GM21786 (cell line): ENCODE data around the gene ZCCHC4.

Experiments
- ATAC-seq: cut with Tn5 transposase; IDR thresholded peaks from one replicate; pipeline ENCODE4 v1.9.1; 2021; ENCODE audit not compliant: unreplicated experiment

The ZCCHC4 gene

DNA sequence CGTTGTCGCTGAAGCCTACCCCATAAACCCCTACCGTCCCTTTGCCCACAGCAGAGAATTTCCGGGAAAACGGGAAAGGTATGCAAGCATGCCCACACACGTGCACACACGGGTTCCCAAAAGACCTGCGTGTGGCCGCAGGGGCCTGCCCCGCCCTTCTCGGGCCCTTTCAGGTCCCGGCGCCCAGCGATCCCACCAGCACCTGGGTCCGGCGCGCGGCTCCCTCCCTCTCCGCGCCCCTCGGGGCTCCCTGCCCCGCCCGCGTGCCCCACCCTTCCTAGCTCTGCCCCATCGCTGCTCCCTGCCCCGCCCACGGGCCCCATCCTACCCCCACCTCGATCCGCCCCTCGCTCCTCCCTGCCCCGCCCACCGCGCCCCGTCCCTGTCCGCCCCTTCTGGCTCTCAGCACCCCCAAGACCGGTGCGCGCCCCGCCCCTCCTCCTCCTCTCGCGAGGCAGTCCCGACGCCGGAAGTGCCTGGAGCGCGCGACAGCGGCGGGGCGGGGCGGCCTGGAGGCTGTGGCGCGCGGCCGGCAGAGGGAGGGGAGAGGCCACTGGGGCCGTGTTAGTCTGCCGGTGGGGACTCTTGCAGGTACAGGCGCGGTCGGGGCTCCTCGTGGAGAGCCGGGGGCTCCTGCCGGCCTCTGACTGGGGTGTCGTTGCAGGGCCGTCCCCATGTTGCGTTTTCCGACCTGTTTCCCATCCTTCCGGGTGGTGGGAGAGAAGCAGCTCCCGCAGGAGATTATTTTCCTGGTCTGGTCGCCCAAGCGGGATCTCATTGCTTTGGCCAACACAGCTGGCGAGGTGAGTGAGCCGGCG lies 64.4 kb downstream of the ZCCHC4 start, which contains the start of gene ANAPC4:
ANAPC4 (plus strand) TSS at position 510 of the 818 bp plus-strand sequence; CDS start at position 675, 165 bp downstream.
- ATAC-seq, result peak; percentile 95

- ATAC-seq, result no peak
These were observed 65.2 kb downstream of the ZCCHC4 start for GRCh38 chr4:25377572-25378436.

- no peak for ATAC-seq
These were observed 65.8 kb downstream of the ZCCHC4 start for GRCh38 chr4:25378437-25378743.

DNA sequence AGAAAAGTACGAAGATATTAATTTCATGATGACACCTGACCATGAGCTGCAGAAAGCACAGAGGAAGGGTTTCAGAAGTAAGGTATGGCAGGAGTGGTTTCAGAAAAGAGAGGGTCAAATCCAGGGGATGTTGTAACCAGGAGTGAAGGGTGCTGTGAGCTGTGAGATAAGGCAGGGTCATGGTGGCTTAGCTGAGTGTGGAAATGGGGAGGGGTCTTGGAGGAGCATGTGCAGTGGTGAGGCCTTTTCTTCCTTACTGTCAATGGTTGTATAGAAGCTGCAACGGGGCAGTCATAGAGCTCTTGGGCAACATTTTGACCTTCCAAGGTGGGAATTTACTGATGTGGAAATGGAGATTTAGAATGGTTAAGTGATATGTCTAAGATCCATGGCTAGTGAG lies 67.0 kb downstream of the ZCCHC4 start:
- no peak for ATAC-seq

DNA sequence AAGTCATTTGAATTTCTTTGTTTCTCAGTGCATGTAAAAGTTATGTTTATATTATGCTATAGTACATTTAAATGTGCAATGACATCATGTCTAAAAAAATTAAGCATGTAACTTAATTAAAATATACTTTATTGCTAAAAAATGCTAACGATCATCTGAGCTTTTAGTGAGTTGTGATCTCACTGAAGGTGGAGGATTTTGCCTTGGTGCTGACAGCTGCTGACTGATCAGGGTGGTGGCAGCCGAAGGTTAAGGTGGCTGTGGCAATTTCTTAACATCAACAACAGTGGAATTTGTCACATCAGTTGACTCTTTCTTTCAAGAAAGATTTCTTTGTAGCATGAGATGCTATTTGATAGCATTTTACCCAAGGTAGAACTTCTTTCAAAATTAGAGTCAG lies 71.1 kb downstream of the ZCCHC4 start:
- ATAC-seq, result no peak

DNA sequence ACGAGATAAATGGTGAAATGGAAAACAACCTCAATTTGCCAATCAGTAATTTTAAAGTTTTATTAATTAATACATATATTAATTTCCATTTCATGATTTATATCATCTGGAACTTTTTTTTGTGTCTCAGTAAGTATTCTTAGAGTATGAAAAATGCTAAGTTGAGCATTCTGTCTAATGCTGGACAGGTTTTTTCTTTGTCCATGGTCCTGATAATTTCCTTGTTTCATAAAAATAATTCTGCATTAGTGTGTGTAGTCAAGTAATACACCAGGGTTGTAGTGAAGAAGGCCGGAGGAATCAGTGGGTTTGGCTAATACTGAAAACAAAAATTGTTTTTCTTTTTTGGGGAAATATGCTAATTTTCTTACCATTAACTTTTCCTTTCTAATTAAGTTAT lies 74.4 kb downstream of the ZCCHC4 start:
- ATAC-seq, result no peak

- no peak for ATAC-seq
These were observed 84.7 kb downstream of the ZCCHC4 start for GRCh38 chr4:25397305-25397704.

DNA sequence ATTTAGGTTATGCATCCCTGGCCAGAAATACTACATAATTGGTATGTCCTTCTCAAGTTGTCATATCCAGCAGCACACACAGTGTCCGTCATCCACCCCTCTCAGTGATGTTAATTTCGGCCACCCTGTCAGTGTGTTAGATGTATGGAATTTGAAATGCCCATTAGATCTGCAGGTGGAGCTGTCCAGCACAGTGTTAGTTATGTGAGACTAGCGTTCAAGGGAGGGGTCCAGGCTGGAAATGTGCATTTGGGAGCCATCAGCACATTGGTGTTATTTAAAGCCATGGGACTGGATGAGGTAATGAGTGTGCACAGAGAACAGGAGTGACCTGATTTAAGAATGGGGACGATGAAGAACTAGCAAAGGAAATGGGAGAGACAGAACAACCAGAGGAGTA lies 86.9 kb downstream of the ZCCHC4 start:
- no peak for ATAC-seq

DNA sequence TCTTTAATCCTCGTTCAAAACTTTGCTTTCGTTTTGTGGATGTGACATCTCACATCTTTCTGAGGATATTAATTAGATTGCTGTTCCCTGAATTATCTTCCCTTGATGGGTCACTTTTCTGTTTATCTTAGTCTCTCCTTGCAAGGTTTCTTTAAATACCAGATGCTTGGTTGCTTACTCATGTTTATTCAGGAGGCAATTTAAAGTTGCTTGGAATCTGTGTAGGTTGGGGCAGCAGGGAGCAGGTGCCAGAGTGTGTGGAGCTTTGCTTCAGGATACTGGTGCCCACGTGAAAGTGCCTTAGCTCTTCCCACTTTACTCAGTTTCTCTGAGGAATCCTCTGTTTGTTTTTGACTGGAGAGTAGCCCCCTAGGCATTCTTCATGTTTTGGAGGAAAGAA lies 88.5 kb downstream of the ZCCHC4 start:
- no peak for ATAC-seq

DNA sequence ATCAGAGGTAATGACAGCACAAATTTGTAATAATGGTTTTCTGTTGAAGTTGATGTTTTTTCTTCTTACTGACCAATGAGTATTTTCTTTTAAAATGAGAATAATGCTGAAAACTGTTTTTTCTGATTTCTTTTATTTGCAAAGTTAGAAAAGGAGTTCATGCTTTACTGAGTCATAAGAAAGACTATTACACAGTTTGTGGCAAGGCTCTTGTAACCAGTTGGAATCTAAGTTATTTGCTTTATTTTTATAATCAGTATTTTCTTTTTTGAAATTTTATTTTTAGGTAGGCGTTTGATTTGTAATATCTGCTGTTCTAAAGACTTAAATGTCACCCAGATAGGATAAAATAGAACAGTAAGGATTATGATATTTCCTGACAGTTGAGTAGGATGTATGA lies 89.9 kb downstream of the ZCCHC4 start:
- ATAC-seq, result no peak

DNA sequence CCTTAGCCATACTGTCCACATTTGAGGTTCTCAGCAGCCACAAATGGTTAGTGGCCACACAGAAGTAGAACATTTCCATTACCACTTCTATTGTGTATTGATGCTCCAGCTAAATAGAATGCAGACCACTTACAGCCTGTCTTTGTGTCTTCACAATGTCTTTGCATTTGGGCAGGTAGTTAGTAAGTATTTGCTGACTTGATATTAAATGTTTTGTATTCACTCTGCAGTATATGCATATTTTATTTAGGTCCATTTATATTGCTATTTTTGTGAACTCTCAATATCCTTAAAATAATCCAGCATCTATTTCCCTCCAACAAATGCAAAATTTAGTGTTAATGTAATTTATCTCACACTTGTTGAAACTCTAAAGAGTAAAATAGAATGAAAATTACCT lies 91.1 kb downstream of the ZCCHC4 start:
- ATAC-seq, result no peak

- ATAC-seq, result no peak
These were observed 92.9 kb downstream of the ZCCHC4 start for GRCh38 chr4:25405453-25405852.

GRCh38 chr4:25406081-25406692 lies 93.6 kb downstream of the ZCCHC4 start:
- no peak for ATAC-seq

DNA sequence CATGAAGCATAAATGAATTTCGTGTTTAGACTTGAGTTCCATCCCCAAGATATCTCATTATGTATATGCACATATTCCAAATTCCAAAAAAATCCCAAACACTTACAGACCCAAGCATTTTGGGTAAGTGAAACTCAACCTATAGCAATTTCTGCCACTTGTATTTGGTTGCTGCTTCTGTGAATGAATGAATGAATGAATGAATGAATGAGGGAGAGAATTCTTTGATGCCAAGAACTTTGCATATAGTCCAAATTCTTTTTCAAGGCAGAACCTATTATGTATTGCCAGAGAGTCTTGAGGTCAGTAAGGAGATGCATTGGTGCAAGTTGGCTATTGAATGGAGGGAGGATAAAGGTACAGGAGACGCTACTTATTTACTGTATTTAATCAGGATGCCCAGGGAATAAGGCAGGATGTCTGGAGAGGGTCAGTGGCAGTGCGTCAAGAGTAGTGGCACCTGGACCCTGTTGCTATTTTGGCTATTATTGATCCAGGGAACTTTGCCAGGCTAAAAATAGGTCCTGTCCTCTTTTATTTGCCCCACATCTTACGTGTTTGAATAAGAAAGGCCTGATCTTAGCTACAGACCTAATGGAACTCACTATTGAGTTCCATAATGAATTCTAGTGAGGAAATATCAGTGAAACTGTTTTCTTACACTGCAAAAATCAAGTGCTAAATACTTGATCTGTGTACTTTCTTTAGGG lies 98.4 kb downstream of the ZCCHC4 start:
- no peak for ATAC-seq

- ATAC-seq, result no peak
These were observed 100.7 kb downstream of the ZCCHC4 start for GRCh38 chr4:25413261-25413660.

- no peak for ATAC-seq
These were observed 104.4 kb downstream of the ZCCHC4 start for GRCh38 chr4:25417014-25417413.
